OCI-M2 (cell line): ENCODE measurements around the gene SLC6A18.
"Not testable (repeated sequence)": the region's sequence is repeated elsewhere in the genome, so short reads cannot be mapped to it uniquely, and the experiment has no call there.

Experiments
- DNase-seq: peaks from one replicate; lab custom pipeline; 2025; ENCODE audit not compliant: unreplicated experiment; lab: John Stamatoyannopoulos, UW

Gene SLC6A18

GRCh38 chr5:1252681-1253080 is 27.5 kb downstream of the SLC6A18 start:
- no peak for DNase-seq

GRCh38 chr5:1253456-1254105 is 28.4 kb downstream of the SLC6A18 start:
- no peak for DNase-seq

GRCh38 chr5:1254196-1254595 is 29.0 kb downstream of the SLC6A18 start:
- no peak for DNase-seq

- DNase-seq = no peak
Observed at GRCh38 chr5:1255081-1255561, 29.9 kb downstream of the SLC6A18 start.

GRCh38 chr5:1256776-1257175 is 31.6 kb downstream of the SLC6A18 start:
- no peak for DNase-seq

- no peak for DNase-seq
Observed at GRCh38 chr5:1257363-1257762, 32.2 kb downstream of the SLC6A18 start.

GRCh38 chr5:1257841-1258240 is 32.7 kb downstream of the SLC6A18 start:
- no peak for DNase-seq

GRCh38 chr5:1259806-1260480 is 34.8 kb downstream of the SLC6A18 start:
- no peak for DNase-seq

- no peak for DNase-seq
Observed at GRCh38 chr5:1261643-1262042, 36.5 kb downstream of the SLC6A18 start.

- DNase-seq = no peak
Observed at GRCh38 chr5:1262381-1262780, 37.2 kb downstream of the SLC6A18 start.

- DNase-seq = no peak
Observed at GRCh38 chr5:1264211-1264610, 39.0 kb downstream of the SLC6A18 start.

GRCh38 chr5:1265026-1265425 is 39.8 kb downstream of the SLC6A18 start:
- DNase-seq = no peak

GRCh38 chr5:1265461-1266455 is 40.6 kb downstream of the SLC6A18 start:
- no peak for DNase-seq

GRCh38 chr5:1266791-1267190 is 41.6 kb downstream of the SLC6A18 start:
- DNase-seq = no peak

GRCh38 chr5:1267464-1267863 is 42.3 kb downstream of the SLC6A18 start:
- not testable (repeated sequence) for DNase-seq

- DNase-seq = no peak
Observed at GRCh38 chr5:1268056-1268455, 42.9 kb downstream of the SLC6A18 start.

- DNase-seq = no peak
Observed at GRCh38 chr5:1268666-1269065, 43.5 kb downstream of the SLC6A18 start.

GRCh38 chr5:1270426-1270825 is 45.2 kb downstream of the SLC6A18 start:
- DNase-seq = no peak

GRCh38 chr5:1270933-1271914 is 46.0 kb downstream of the SLC6A18 start:
- no peak for DNase-seq

GRCh38 chr5:1272201-1272600 is 47.0 kb downstream of the SLC6A18 start:
- DNase-seq = no peak
